ENCODE data around the gene FILIP1L. TPM values are rescaled to one million over a fixed set of nuclear protein-coding genes. Genes with fewer than 3 reads are reported as not detected.
"Not testable (repeated sequence)": the region's sequence is repeated elsewhere in the genome, so short reads cannot be mapped to it uniquely, and the experiment has no call there.

FILIP1L gene
- total and polyA plus RNA-seq, 12 donors: 5.3 to 33.2 (median 17.4) TPM

DNA sequence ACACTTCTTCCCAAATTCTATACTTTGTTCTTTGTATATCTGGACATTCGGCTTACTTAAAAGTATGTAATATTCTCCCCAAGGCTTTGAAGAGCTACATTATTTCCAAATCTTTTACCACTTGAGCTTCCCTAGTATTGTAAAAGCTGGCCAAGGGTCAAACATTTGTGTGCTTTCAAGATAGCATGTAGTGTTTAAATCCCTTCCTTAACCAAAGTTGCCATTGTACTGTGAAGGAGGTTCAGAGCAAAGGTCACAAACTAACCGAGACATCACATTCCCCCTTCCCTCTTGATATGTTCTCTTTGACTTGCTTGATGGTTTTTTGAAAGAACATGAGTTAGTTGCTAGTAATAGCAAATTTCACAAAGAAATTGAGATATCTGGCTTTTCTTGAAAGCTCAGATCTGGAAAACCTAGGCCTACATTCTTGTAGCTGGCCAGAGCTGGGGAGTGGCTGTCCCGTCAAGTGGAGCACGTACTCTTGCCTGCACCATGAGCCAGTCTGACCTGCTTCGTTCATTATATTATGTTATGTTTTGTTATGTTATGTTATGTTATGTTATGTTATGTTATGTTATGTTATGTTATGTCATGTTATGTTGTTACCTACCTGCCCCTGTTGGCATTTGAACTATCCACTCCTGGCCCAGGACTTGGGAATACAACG, 60.2 kb downstream of the FILIP1L start:
- H3K36me3 ChIP-seq (replicated peaks in 1 of 2): no peaks in the 10 kb centered on the region
- 91 to 97% (median 95%) methylated on average over 6 of the region's 6 CpGs for WGBS, 4 donors
- H3K9me3 ChIP-seq (replicated peaks in 1 of 3): no peaks in the 10 kb centered on the region
- intact Hi-C loops (cut with DNase I): no loop called here
- H3K27me3 ChIP-seq: no peaks in the 10 kb centered on the region
- TF ChIP-seq POLR2A (IDR thresholded peaks at IDR 0.05) (no peak), CTCF (IDR thresholded peaks at IDR 0.05) (no peak)
- no peak for DNase-seq
- no peak overlapping the region for H3K4me3 ChIP-seq
- no peaks in the 10 kb centered on the region for H3K4me1 ChIP-seq (replicated peaks in 1 of 2)
- H3K27ac ChIP-seq: no peak overlapping the region

GRCh38 chr3:100051513-100051912, 62.8 kb downstream of the FILIP1L start:
- H3K9me3 ChIP-seq (replicated peaks in 1 of 3); DNase-seq; H3K27me3 ChIP-seq; H3K36me3 ChIP-seq (replicated peaks in 1 of 2); intact Hi-C loops (cut with DNase I); H3K27ac ChIP-seq; H3K4me3 ChIP-seq: not testable (repeated sequence)
- 95 to 100% (median 99%) methylated on average over 3 of the region's 3 CpGs for WGBS, 4 donors
- peaks cover 8 to 17% of the 10 kb centered on the region in 2 donors for H3K4me1 ChIP-seq (replicated peaks in 1 of 2)

DNA sequence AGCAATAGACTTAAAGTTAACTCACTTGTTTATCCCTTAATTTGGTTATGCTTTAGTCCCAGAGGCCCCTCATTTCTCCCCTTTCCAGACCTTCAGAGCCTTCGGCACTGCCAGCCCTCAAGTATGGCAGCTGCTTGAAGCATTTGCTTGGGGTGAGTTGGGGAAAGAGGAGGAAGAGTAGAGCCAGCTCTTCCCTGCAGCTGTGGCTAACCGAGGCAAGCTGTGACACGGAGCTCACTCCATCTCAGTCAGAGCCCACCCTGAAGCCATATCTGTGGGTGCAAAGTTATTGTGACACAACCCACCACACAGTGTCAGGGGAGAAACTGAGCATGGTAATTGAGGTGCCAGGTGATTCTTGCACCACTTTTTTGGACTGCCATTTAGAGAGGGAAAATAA, 66.1 kb downstream of the FILIP1L start:
- intact Hi-C loops (cut with DNase I): no loop called here
- peaks cover 9 to 35% of the 10 kb centered on the region in 2 donors for H3K4me1 ChIP-seq (replicated peaks in 1 of 2)
- no peaks in the 10 kb centered on the region for H3K36me3 ChIP-seq (replicated peaks in 1 of 2)
- DNase-seq: no peak
- TF ChIP-seq POLR2A (IDR thresholded peaks at IDR 0.05): no peak
- TF ChIP-seq CTCF (IDR thresholded peaks at IDR 0.05): no peak
- peak overlapping the region in 4 of 5 donors; percentile 36 to 75 (median 40) for H3K27ac ChIP-seq
- 90 to 97% (median 94%) methylated on average over 3 of the region's 3 CpGs for WGBS, 4 donors
- H3K9me3 ChIP-seq (replicated peaks in 1 of 3): no peaks in the 10 kb centered on the region
- H3K4me3 ChIP-seq: no peak overlapping the region
- no peaks in the 10 kb centered on the region for H3K27me3 ChIP-seq

DNA sequence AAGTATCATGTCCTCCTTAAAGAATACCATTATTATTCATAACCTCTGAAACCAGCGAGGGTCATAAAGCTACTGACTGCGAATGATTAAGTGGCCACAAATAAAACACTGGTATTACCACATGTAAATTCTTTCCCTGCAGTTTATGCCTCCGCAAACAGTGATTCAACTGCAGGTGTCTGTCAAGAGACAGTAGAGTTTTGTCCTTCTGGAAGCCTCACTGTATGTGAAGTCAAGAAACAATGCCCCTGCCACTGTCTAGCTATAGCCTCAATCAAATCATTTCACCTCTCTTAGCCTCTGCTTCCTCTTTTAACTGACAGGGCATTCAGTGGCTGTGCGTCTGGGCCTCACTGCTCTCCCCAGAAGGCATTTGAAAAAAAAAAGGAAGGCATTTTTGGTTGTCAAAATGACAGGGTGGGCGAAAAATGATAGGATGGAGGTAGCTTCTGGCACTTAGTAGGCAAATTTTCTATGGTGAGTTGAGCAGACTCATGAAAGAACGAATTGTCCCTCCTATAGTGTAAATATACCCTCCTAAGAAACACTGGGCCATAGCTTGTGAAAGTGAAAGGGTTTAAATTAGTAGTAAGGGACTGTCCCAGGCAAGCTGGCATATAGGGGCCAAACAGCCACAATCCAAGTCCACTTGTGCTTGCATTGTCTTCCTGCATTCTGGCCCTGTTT, 66.7 kb downstream of the FILIP1L start:
- Histone ChIP-seq H3K27ac (peak overlapping the region in 4 of 5 donors; percentile 36 to 75 (median 40)), H3K9me3 (replicated peaks in 1 of 3) (no peaks in the 10 kb centered on the region), H3K4me1 (replicated peaks in 1 of 2) (peaks cover 15 to 41% of the 10 kb centered on the region in 2 donors), H3K36me3 (replicated peaks in 1 of 2) (no peaks in the 10 kb centered on the region), H3K4me3 (peak overlapping the region in 1 of 4 donors; percentile 1), H3K27me3 (no peaks in the 10 kb centered on the region)
- WGBS, 4 donors: 58 to 72% (median 61%) methylated on average over 6 of the region's 6 CpGs
- TF ChIP-seq POLR2A (IDR thresholded peaks at IDR 0.05) (no peak), CTCF (IDR thresholded peaks at IDR 0.05) (no peak)
- DNase-seq: peak in 2 of 7 donors; percentile 15 to 39
- intact Hi-C loops (cut with DNase I): no loop called here

Data from adrenal gland (tissue), 12 donors.